ENCODE measurements around the gene FRAT2. TPM values are rescaled to one million over a fixed set of nuclear protein-coding genes. Genes with fewer than 3 reads are reported as not detected.

The FRAT2 gene, protein sequence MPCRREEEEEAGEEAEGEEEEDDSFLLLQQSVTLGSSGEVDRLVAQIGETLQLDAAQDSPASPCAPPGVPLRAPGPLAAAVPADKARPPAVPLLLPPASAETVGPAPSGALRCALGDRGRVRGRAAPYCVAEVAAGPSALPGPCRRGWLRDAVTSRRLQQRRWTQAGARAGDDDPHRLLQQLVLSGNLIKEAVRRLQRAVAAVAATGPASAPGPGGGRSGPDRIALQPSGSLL
- 4.1 TPM for polyA plus RNA-seq (2013, experiment 1 of 2)
- 4.2 TPM for polyA plus RNA-seq (2013, experiment 2 of 2)

DNA sequence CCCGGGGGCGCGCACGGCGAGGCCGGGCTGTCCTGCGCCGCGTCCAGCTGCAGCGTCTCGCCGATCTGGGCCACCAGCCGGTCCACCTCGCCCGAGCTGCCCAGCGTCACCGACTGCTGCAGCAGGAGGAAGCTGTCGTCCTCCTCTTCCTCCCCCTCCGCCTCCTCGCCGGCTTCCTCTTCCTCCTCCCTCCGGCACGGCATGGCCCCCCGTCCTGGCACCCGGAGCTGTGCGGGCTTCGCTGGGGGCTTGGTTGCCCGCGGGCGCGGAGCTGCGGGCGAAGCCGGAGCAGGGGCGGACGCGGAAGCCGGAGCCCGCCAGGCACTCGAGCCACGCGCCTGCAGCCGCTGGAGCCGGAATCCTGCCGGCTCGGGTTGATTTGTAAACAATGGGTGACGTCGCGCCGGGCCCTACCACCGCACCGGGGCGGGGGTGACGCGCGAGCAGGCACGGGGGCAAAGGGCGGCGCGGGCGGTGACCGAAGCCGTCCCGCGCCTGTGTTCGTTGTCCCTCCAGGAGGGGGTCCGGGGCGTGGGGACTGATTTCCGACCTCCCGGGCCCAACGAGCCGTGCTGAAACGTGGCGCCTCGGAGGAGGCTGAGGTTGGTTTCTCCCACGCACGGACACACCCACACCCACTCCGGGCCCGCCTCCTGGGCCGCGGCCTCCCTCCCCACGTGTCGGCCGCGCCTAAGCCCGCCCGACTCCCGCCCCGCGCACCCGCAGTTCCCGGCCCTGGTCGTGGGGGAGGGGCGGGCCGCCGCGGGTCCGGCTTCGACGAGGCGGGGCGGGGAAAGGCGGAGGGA lies at the start of gene FRAT2:
FRAT2 (minus strand) TSS at position 360 of the 806 bp plus-strand sequence; CDS start at position 203, 157 bp downstream.
- H3K4ac ChIP-seq (ENCODE audit: low read depth in 1 of 2, low read length in 2 of 2): peak within 1 kb of the TSS; percentile 83 to 100
- peak within 1 kb of the TSS; percentile 95 for H2BK5ac ChIP-seq (ENCODE audit: low read depth, low read length, poor library complexity, severe bottlenecking)
- no peaks in the 10 kb centered on the region for H3K9me3 ChIP-seq (ENCODE audit: control insufficient read depth, low read length)
- H3K9ac ChIP-seq (ENCODE audit: low read length): peak within 1 kb of the TSS; percentile 97
- H3K4me2 ChIP-seq (ENCODE audit: low read length, poor library complexity, severe bottlenecking): peak within 1 kb of the TSS; percentile 84
- peak within 1 kb of the TSS; percentile 99 for H2BK120ac ChIP-seq (ENCODE audit: low read depth, low read length)
- H2AK5ac ChIP-seq (ENCODE audit: low read length, severe bottlenecking): no peak within 1 kb of the TSS
- no peaks in the 10 kb centered on the region for H3K36me3 ChIP-seq (ENCODE audit: control insufficient read depth in 1 of 2, insufficient read depth in 2 of 2, low read depth in 1 of 2, low read length in 2 of 2)
- peak within 1 kb of the TSS; percentile 98 for H4K8ac ChIP-seq (ENCODE audit: low read length)
- peaks cover 16% of the 10 kb centered on the region for H3K4me1 ChIP-seq (ENCODE audit: control insufficient read depth, insufficient read depth, low read depth, low read length)
- peak within 1 kb of the TSS in 1 of 2 experiments; percentile 96 for H3K23ac ChIP-seq (ENCODE audit: low read length in 2 of 2)
- peak; percentile 92 for DNase-seq
- H4K91ac ChIP-seq (ENCODE audit: low read length): peak within 1 kb of the TSS; percentile 100
- WGBS: under 1% methylated on average over 55 of the region's 103 CpGs
- peak within 1 kb of the TSS; percentile 99 to 100 for H3K18ac ChIP-seq (ENCODE audit: low read depth in 1 of 2, low read length in 2 of 2)
- H2BK15ac ChIP-seq (ENCODE audit: low read depth, poor library complexity, severe bottlenecking): peak within 1 kb of the TSS; percentile 94
- H2AFZ ChIP-seq (ENCODE audit: low read depth, low read length): peak within 1 kb of the TSS; percentile 77
- peak within 1 kb of the TSS in 1 of 2 experiments; percentile 85 for H3K14ac ChIP-seq (ENCODE audit: low read length in 2 of 2)
- H3K4me3 ChIP-seq (ENCODE audit: insufficient read depth in 1 of 2, low read depth in 1 of 2, low read length in 2 of 2): peak within 1 kb of the TSS; percentile 84 to 93
- H3K79me1 ChIP-seq (replicated peaks; ENCODE audit: low read length, poor library complexity, severe bottlenecking): peaks cover 21% of the 10 kb centered on the region
- peaks cover 0 to 19% of the 10 kb centered on the region in 2 experiments for H3K27me3 ChIP-seq (ENCODE audit: control insufficient read depth in 1 of 2, insufficient read depth in 1 of 2, low read length in 2 of 2)
- peak within 1 kb of the TSS; percentile 89 to 98 for H2BK12ac ChIP-seq (ENCODE audit: low read length in 2 of 2)
- H3K27ac ChIP-seq (ENCODE audit: low read length, poor library complexity, severe bottlenecking): peak within 1 kb of the TSS; percentile 42

DNA sequence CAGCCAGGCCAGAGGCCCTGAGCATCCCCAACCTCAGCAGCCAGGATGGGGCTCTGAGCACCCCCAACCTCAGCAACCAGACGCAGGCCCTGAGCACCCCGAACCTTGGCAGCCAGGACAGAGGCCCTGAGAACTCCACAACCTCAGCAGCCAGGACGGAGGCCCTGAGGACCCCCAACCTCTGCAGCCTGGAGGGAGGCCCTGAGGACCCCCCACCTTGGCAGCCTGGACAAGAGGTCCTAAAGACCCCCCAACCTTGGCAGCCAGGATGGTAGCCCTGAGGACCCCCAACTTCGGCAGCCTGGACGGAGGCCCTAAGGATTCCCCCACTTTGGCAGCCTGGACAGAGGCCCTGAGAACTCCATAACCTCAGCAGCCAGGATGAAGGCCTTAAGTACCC lies 49.6 kb upstream of the FRAT2 start:
- Histone ChIP-seq H2AK5ac (ENCODE audit: low read length, severe bottlenecking) (no peak overlapping the region), H2BK15ac (ENCODE audit: low read depth, poor library complexity, severe bottlenecking) (no peak overlapping the region), H4K8ac (ENCODE audit: low read length) (no peak overlapping the region), H2BK120ac (ENCODE audit: low read depth, low read length) (no peak overlapping the region), H3K36me3 (ENCODE audit: control insufficient read depth in 1 of 2, insufficient read depth in 2 of 2, low read depth in 1 of 2, low read length in 2 of 2) (peaks cover 70 to 78% of the 10 kb centered on the region in 2 experiments), H3K4me1 (ENCODE audit: control insufficient read depth, insufficient read depth, low read depth, low read length) (peaks cover 3% of the 10 kb centered on the region), H3K9ac (ENCODE audit: low read length) (no peak overlapping the region), H3K27ac (ENCODE audit: low read length, poor library complexity, severe bottlenecking) (no peak overlapping the region), H3K9me3 (ENCODE audit: control insufficient read depth, low read length) (no peaks in the 10 kb centered on the region), H3K18ac (ENCODE audit: low read depth in 1 of 2, low read length in 2 of 2) (no peak overlapping the region), H3K79me1 (replicated peaks; ENCODE audit: low read length, poor library complexity, severe bottlenecking) (peaks cover 5% of the 10 kb centered on the region), H4K91ac (ENCODE audit: low read length) (no peak overlapping the region), H3K23ac (ENCODE audit: low read length in 2 of 2) (no peak overlapping the region), H3K4me2 (ENCODE audit: low read length, poor library complexity, severe bottlenecking) (no peak overlapping the region), H3K27me3 (ENCODE audit: control insufficient read depth in 1 of 2, insufficient read depth in 1 of 2, low read length in 2 of 2) (no peaks in the 10 kb centered on the region), H2AFZ (ENCODE audit: low read depth, low read length) (no peak overlapping the region), H3K14ac (ENCODE audit: low read length in 2 of 2) (no peak overlapping the region), H2BK12ac (ENCODE audit: low read length in 2 of 2) (no peak overlapping the region), H3K4ac (ENCODE audit: low read depth in 1 of 2, low read length in 2 of 2) (no peak overlapping the region), H2BK5ac (ENCODE audit: low read depth, low read length, poor library complexity, severe bottlenecking) (no peak overlapping the region), H3K4me3 (ENCODE audit: insufficient read depth in 1 of 2, low read depth in 1 of 2, low read length in 2 of 2) (no peak overlapping the region)
- DNase-seq: no peak
- WGBS: 93% methylated on average over 5 of the region's 5 CpGs

DNA sequence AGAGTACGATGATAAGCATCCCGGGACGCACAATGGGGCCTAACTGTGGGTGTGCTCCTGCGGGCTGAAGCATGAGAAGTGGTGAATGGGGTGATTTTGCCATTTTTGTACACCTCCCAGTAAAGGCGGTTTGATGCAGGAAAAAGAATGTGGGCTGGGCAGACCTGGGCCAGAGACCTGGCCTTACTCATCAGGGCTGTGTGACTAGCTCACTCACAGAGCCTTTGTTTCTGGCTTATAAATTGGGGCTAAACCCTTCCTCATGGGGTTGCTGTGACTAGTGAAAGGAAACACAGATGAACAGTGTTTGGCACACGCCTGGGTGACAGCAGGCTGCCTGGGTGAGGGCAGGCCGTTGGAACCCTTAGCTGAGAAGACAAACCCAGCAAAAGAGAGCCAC lies 48.6 kb upstream of the FRAT2 start:
- H3K23ac ChIP-seq (ENCODE audit: low read length in 2 of 2): no peak overlapping the region
- WGBS: over 99% methylated on average over 7 of the region's 7 CpGs

DNA sequence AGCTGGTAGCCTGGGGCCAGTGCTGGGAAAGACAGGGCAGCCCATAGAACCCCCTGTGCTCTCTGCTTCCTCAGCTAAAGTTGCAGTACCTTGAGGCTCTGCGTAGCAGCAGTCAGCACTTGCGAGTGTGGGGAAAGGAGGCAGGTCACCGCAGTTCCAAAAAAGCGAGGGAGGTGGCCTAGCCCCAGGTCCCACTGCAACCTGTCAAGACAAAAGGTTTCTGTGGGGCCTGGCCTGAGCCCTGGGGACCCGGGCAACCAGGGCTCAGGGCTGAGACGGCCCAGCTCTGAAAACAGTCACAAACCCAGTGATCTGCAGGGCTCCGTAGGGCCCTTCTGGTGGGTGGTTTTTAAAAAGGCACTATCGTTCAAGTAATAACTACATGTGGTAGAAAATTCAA lies 47.1 kb upstream of the FRAT2 start:
- Histone ChIP-seq H3K4me3 (ENCODE audit: insufficient read depth in 1 of 2, low read depth in 1 of 2, low read length in 2 of 2) (no peak overlapping the region), H3K27me3 (ENCODE audit: control insufficient read depth in 1 of 2, insufficient read depth in 1 of 2, low read length in 2 of 2) (no peaks in the 10 kb centered on the region), H2AFZ (ENCODE audit: low read depth, low read length) (no peak overlapping the region), H2BK12ac (ENCODE audit: low read length in 2 of 2) (no peak overlapping the region), H3K4me1 (ENCODE audit: control insufficient read depth, insufficient read depth, low read depth, low read length) (peaks cover 3% of the 10 kb centered on the region), H4K8ac (ENCODE audit: low read length) (no peak overlapping the region), H3K4me2 (ENCODE audit: low read length, poor library complexity, severe bottlenecking) (no peak overlapping the region), H2BK5ac (ENCODE audit: low read depth, low read length, poor library complexity, severe bottlenecking) (no peak overlapping the region), H3K9me3 (ENCODE audit: control insufficient read depth, low read length) (no peaks in the 10 kb centered on the region), H2BK15ac (ENCODE audit: low read depth, poor library complexity, severe bottlenecking) (no peak overlapping the region), H4K91ac (ENCODE audit: low read length) (no peak overlapping the region), H3K79me1 (replicated peaks; ENCODE audit: low read length, poor library complexity, severe bottlenecking) (peaks cover 3% of the 10 kb centered on the region), H3K23ac (ENCODE audit: low read length in 2 of 2) (no peak overlapping the region), H3K4ac (ENCODE audit: low read depth in 1 of 2, low read length in 2 of 2) (no peak overlapping the region), H2BK120ac (ENCODE audit: low read depth, low read length) (no peak overlapping the region), H3K18ac (ENCODE audit: low read depth in 1 of 2, low read length in 2 of 2) (no peak overlapping the region), H2AK5ac (ENCODE audit: low read length, severe bottlenecking) (no peak overlapping the region), H3K14ac (ENCODE audit: low read length in 2 of 2) (no peak overlapping the region), H3K36me3 (ENCODE audit: control insufficient read depth in 1 of 2, insufficient read depth in 2 of 2, low read depth in 1 of 2, low read length in 2 of 2) (peaks cover 72 to 80% of the 10 kb centered on the region in 2 experiments), H3K27ac (ENCODE audit: low read length, poor library complexity, severe bottlenecking) (no peak overlapping the region), H3K9ac (ENCODE audit: low read length) (no peak overlapping the region)
- DNase-seq: no peak
- WGBS: 89% methylated on average over 8 of the region's 8 CpGs

More for the DNA sequence above, 48.6 kb upstream of the FRAT2 start:
- no peak overlapping the region for H2BK5ac ChIP-seq (ENCODE audit: low read depth, low read length, poor library complexity, severe bottlenecking)
- H4K8ac ChIP-seq (ENCODE audit: low read length): no peak overlapping the region
- H3K27ac ChIP-seq (ENCODE audit: low read length, poor library complexity, severe bottlenecking): no peak overlapping the region
- no peak overlapping the region for H2BK12ac ChIP-seq (ENCODE audit: low read length in 2 of 2)
- no peak overlapping the region for H2BK15ac ChIP-seq (ENCODE audit: low read depth, poor library complexity, severe bottlenecking)
- no peaks in the 10 kb centered on the region for H3K9me3 ChIP-seq (ENCODE audit: control insufficient read depth, low read length)
- no peak overlapping the region for H4K91ac ChIP-seq (ENCODE audit: low read length)
- H3K36me3 ChIP-seq (ENCODE audit: control insufficient read depth in 1 of 2, insufficient read depth in 2 of 2, low read depth in 1 of 2, low read length in 2 of 2): peaks cover 65 to 78% of the 10 kb centered on the region in 2 experiments
- H2BK120ac ChIP-seq (ENCODE audit: low read depth, low read length): no peak overlapping the region
- no peak overlapping the region for H3K9ac ChIP-seq (ENCODE audit: low read length)
- H3K4me2 ChIP-seq (ENCODE audit: low read length, poor library complexity, severe bottlenecking): no peak overlapping the region
- H3K4ac ChIP-seq (ENCODE audit: low read depth in 1 of 2, low read length in 2 of 2): no peak overlapping the region
- no peak for DNase-seq
- H3K4me3 ChIP-seq (ENCODE audit: insufficient read depth in 1 of 2, low read depth in 1 of 2, low read length in 2 of 2): no peak overlapping the region
- H2AK5ac ChIP-seq (ENCODE audit: low read length, severe bottlenecking): no peak overlapping the region
- peaks cover 3% of the 10 kb centered on the region for H3K79me1 ChIP-seq (replicated peaks; ENCODE audit: low read length, poor library complexity, severe bottlenecking)
- no peak overlapping the region for H2AFZ ChIP-seq (ENCODE audit: low read depth, low read length)
- H3K27me3 ChIP-seq (ENCODE audit: control insufficient read depth in 1 of 2, insufficient read depth in 1 of 2, low read length in 2 of 2): no peaks in the 10 kb centered on the region
- peaks cover 3% of the 10 kb centered on the region for H3K4me1 ChIP-seq (ENCODE audit: control insufficient read depth, insufficient read depth, low read depth, low read length)
- no peak overlapping the region for H3K18ac ChIP-seq (ENCODE audit: low read depth in 1 of 2, low read length in 2 of 2)
- H3K14ac ChIP-seq (ENCODE audit: low read length in 2 of 2): no peak overlapping the region
